Measurements from ENCODE around the gene NCAPG2. TPM values are rescaled to one million over a fixed set of nuclear protein-coding genes. Genes with fewer than 3 reads are reported as not detected.

NCAPG2 gene
- polyA plus RNA-seq, 1 of the 3 experiments (the other 2 are of a cell fraction) = 25.0 TPM

- Histone ChIP-seq H3K36me3 (replicated peaks in 1 of 2; ENCODE audit: control insufficient read depth in 1 of 2, insufficient read depth in 2 of 2, low read length in 1 of 2) (no peaks in the 10 kb centered on the region), H2AFZ (ENCODE audit: low read depth) (no peak overlapping the region), H3K27me3 (ENCODE audit: insufficient read depth) (no peaks in the 10 kb centered on the region), H4K20me1 (ENCODE audit: insufficient read depth) (no peaks in the 10 kb centered on the region), H3K79me2 (ENCODE audit: insufficient read depth) (no peaks in the 10 kb centered on the region), H3K4me1 (ENCODE audit: control insufficient read depth in 1 of 2, insufficient read depth in 2 of 2, low read depth in 1 of 2, low read length in 1 of 2) (no peaks in the 10 kb centered on the region), H3K4me2 (no peak overlapping the region), H3K4me3 (ENCODE audit: low read depth in 2 of 2, low read length in 1 of 2) (no peak overlapping the region), H3K9me3 (no peaks in the 10 kb centered on the region), H3K9me2 (no peaks in the 10 kb centered on the region), H3K27ac (ENCODE audit: low read depth in 2 of 2, low read length in 1 of 2) (no peak overlapping the region), H3F3A (replicated peaks; ENCODE audit: insufficient read depth) (peaks cover 4% of the 10 kb centered on the region), H3K9ac (no peak overlapping the region)
- no peak for TF ChIP-seq RFX5 (IDR thresholded peaks at IDR 0.05; ENCODE audit: low read length)
- no peak for TF ChIP-seq MXI1 (IDR thresholded peaks at IDR 0.05; ENCODE audit: low read depth, low read length)
- no peak for TF ChIP-seq YY1 (IDR thresholded peaks at IDR 0.05; ENCODE audit: low read depth)
- no peak for TF ChIP-seq MAX (IDR thresholded peaks at IDR 0.05; ENCODE audit: low read depth)
- no peak for TF ChIP-seq MEF2A (IDR thresholded peaks at IDR 0.05; ENCODE audit: borderline replicate concordance, low read depth)
- no peak for TF ChIP-seq SMC3 (IDR thresholded peaks at IDR 0.05; ENCODE audit: low read depth, low read length)
- no peak for TF ChIP-seq NRF1 (IDR thresholded peaks at IDR 0.05; ENCODE audit: low read depth, low read length)
- TF ChIP-seq RCOR1 (IDR thresholded peaks at IDR 0.05; ENCODE audit: low read length) = no peak
- TF ChIP-seq GABPA (IDR thresholded peaks at IDR 0.05; ENCODE audit: low read depth) = no peak
- TF ChIP-seq GATA2 (CRISPR knock-in tag; IDR thresholded peaks at IDR 0.05) = no peak
- no peak for TF ChIP-seq SIN3A (IDR thresholded peaks at IDR 0.05; ENCODE audit: borderline replicate concordance, low read depth, low read length)
- no peak for TF ChIP-seq EP300 (IDR thresholded peaks at IDR 0.05; ENCODE audit: borderline replicate concordance in 1 of 2, low read depth in 1 of 2, low read length in 1 of 2)
- no peak for TF ChIP-seq ELF1 (IDR thresholded peaks at IDR 0.05)
- TF ChIP-seq RXRA (IDR thresholded peaks at IDR 0.05; ENCODE audit: borderline replicate concordance, low read depth) = no peak
- TF ChIP-seq FOXJ3 (CRISPR knock-in tag; IDR thresholded peaks at IDR 0.05) = no peak
- TF ChIP-seq FOXM1 (IDR thresholded peaks at IDR 0.05; ENCODE audit: low read depth) = no peak
- TF ChIP-seq USF2 (IDR thresholded peaks at IDR 0.05; ENCODE audit: borderline replicate concordance, low read depth, low read length) = no peak
- TF ChIP-seq CTCF (IDR thresholded peaks at IDR 0.05) = no peak
- DNase-seq = no peak
- WGBS (ENCODE audit: low lambda C conversion rate) = 87% methylated on average over 12 of the region's 12 CpGs
- ChIA-PET POLR2A (no interaction called here), CTCF (interaction anchor here (0.9 to 1.0 kb wide), 2 partner anchors 9 to 10 kb away, joined by 3 to 6 read pairs; no protein-coding TSS in a partner anchor)
These were observed 19.2 kb upstream of the NCAPG2 start for GRCh38 chr7:158723714-158724385.

Measured in SK-N-SH (cell line).